22Rv1 (cell line): ENCODE data around the gene RASA3.

Source experiments
- ZFX ChIP-seq: fragments of 450-650 bp; IDR thresholded peaks from 2 replicates; pipeline ENCODE4 v1.6.1; 2017; ENCODE audit warnings: antibody characterized with exemption, borderline replicate concordance
- TF ChIP-seq, protein P1 (sequence below): fragments of 450-650 bp; IDR thresholded peaks from 2 replicates; pipeline ENCODE4 v1.5.1; 2017; ENCODE audit warnings: mild to moderate bottlenecking

DNA sequence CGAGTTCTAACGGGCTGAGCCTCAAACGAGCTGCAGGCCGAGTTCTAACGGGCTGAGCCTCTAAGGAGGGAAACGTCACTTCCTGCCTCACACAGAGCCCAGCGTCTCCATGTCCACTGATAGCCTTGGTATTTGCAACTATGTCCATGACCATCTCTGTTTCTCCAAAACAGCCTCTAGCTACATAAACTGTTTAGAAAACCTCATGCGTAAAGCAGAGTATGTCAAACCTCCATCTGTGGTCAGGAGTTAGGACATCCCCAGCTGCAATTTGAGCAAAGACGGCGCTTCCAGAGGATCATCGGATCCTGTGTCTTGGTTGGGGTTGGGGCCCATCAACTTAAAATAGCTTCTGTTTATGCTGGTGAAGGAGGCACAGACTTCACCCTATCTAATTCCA lies 20.8 kb downstream of the RASA3 start:
- TF ChIP-seq, protein P1, sequence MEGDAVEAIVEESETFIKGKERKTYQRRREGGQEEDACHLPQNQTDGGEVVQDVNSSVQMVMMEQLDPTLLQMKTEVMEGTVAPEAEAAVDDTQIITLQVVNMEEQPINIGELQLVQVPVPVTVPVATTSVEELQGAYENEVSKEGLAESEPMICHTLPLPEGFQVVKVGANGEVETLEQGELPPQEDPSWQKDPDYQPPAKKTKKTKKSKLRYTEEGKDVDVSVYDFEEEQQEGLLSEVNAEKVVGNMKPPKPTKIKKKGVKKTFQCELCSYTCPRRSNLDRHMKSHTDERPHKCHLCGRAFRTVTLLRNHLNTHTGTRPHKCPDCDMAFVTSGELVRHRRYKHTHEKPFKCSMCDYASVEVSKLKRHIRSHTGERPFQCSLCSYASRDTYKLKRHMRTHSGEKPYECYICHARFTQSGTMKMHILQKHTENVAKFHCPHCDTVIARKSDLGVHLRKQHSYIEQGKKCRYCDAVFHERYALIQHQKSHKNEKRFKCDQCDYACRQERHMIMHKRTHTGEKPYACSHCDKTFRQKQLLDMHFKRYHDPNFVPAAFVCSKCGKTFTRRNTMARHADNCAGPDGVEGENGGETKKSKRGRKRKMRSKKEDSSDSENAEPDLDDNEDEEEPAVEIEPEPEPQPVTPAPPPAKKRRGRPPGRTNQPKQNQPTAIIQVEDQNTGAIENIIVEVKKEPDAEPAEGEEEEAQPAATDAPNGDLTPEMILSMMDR: no peak
- TF ChIP-seq ZFX: no peak
